ENCODE measurements around the gene EDAR.
A peak's percentile ranks its signal among the peaks of the same experiment; 100 is the strongest.

EDAR gene

DNA sequence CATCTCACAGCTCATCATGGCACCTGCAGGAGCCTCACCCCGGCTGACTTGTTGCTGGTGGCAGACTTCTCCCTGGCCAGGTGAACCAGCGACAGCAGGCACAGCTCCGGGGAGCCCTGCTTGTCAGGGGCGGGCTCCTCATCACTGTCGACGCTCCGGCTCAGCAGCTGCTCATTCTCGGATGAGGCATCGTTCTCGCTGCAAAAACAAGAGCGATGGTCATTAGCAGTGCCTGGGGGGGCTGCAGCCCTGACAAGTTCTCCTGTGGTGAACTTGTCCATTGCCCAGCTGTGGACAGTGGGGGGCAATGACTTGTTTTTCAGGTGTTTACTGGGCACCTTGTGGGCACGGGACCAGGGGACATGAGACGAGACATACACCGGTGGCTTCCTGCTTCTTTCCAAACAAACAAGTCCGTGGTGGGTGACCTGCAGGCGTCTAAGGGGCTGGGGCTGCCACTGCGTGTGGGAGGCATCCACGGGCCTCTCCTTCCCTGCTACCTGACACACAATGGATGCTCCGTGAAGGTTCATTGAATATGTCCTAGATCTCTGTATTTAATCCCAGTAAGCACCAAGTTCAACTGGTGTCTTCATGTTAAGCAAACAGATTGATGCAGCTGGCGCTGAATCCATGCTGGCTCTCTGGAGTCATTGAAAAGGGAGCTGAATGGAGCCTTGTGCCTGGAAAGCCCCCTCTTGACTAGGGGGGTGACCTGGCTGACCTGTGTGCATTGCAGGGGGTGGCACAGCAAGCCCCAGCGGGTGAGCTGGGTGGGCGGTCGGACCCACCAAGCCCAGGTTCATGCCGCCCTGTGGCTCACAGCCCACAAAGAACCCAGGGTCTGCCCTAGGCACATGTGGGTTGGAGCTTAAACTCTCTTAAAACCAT, 81.0 kb downstream of the EDAR start:
- no peak for DNase-seq

GRCh38 chr2:108906403-108907077, 82.5 kb downstream of the EDAR start:
- no peak for DNase-seq

DNA sequence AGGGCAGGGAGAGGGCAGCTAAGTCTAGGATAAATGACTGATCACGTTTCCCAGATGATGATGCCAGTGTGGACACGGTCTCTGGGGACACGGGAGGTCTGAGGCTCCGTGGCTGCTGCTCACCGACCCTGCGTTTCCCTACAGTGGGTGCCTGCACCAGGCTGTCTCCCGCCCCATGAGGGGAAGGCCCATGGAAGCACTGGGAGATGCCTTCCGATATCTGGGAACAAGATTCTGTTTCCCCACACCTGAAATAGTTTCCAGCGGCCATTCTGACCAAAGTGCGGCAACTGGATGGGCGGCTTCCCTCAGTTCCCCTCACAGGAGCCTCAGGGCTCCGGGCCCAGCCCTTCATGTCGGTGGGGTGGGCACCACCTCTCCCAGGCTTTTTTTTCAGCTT, 83.1 kb downstream of the EDAR start:
- DNase-seq: no peak

- DNase-seq: no peak
These were observed 83.8 kb downstream of the EDAR start for GRCh38 chr2:108905176-108905575.

- DNase-seq: no peak
These were observed 84.3 kb downstream of the EDAR start for GRCh38 chr2:108904680-108905079.

- no peak for DNase-seq
These were observed 90.5 kb downstream of the EDAR start for GRCh38 chr2:108898315-108899082.

- no peak for DNase-seq
These were observed 92.3 kb downstream of the EDAR start for GRCh38 chr2:108896741-108897140.

GRCh38 chr2:108895188-108895587, 93.8 kb downstream of the EDAR start:
- no peak for DNase-seq

GRCh38 chr2:108894766-108895165, 94.3 kb downstream of the EDAR start:
- no peak for DNase-seq

DNA sequence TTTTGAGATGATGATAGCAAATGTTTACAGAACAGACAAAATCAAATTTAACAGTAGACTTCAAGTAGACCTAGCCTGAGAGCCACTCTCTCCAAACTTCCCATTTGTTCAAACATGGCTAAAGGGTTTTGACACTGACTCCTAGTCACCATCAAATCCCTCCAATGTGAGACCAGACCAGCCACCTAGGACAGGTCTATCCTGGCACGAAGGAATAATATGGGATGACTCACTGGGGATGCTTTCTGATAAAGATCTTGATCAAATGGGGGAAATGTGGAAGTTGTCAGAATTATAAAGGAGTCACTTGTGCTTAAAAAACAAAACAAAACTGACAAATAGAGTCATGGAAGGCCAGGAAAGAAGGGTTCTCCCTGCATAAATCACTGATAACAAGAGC, 95.7 kb downstream of the EDAR start:
- DNase-seq: no peak

- no peak for DNase-seq
These were observed 99.1 kb downstream of the EDAR start for GRCh38 chr2:108889907-108890306.

- DNase-seq: no peak
These were observed 104.4 kb downstream of the EDAR start for GRCh38 chr2:108884619-108885018.

GRCh38 chr2:108878276-108878675, 110.7 kb downstream of the EDAR start:
- no peak for DNase-seq

- no peak for DNase-seq
These were observed 111.5 kb downstream of the EDAR start for GRCh38 chr2:108877506-108877905.

GRCh38 chr2:108870069-108870644, 118.9 kb downstream of the EDAR start:
- no peak for DNase-seq

- DNase-seq: no peak
These were observed 119.5 kb downstream of the EDAR start for GRCh38 chr2:108869542-108869941.

GRCh38 chr2:108868911-108869310, 120.1 kb downstream of the EDAR start:
- DNase-seq: no peak

DNA sequence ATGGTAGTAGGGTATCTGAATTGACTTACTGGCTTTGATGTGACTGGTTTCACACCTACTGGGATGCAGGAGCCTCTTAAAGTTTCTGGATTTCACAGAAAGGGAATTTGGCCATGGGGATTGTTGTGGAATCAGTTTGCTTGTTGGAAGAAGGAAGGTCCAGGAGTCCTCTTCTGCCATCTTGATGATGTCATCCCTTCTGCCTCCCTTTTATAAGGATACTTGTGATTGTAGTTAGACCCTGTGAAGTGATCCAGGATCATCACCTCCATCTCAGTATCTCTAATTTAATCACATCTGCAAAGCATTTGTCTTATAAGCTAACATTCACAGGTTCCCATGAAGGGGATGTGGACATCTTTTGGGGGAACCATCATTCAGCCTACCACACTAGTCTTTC, 123.0 kb downstream of the EDAR start:
- DNase-seq: no peak

DNA sequence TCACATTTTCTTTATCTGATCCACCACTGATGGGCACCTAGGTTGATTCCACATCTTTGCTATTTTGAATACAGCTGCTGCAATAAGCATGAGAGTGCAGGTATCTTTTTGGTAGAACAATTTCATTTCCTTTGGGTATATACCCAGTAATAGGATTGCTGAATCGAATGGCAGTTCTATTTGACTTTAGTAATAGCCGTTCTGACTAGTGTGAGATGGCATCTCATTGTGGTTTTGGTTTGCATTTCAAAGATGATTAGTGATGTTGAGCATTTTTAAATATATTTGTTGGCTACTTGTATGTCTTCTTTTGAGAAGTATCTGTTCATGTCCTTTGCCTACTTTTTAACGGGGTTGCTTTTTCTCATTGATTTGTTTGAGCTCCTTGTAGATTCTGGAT, 130.1 kb downstream of the EDAR start:
- peak; percentile 55 for DNase-seq

GRCh38 chr2:108855194-108855593, 133.8 kb downstream of the EDAR start:
- peak; percentile 5 for DNase-seq

GRCh38 chr2:108854484-108854883, 134.5 kb downstream of the EDAR start:
- DNase-seq: no peak

DNA sequence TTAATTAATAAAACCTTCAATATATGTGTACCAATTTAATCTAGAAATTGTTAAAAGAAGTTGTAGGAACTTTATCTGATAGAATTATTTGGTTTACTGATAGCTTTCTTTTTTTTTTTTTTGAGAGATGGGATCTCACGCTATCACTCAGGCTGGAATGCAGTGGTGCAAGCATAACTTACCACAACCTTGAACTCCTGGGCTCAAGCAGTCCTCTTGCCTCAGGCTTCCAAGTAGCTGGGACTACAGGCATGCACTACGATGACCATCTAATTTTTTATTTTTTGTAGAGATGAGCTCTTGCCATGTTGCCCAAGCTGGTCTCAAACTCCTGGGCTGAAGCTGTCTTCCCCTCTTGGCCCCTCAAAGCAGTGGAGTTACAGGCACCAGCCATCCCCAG, 135.6 kb downstream of the EDAR start:
- no peak for DNase-seq

DNA sequence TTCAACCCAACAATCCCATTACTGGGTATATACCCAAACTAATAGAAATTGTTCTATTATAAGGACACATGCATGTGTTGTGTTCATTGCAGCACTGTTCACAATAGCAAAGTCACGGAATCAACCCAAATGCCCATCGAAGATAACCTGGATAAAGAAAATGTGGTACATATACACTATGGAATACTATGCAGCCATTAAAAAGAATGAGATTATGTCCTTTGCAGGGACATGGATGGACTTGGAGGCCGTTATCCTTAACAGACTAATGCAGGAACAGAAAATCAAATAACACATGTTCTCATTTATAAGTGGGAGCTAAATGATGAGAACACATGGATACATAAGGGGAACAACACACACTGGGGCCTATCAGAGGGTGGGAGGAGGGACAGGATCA, 136.6 kb downstream of the EDAR start:
- no peak for DNase-seq

Data from fibroblast of skin of back (primary cell).